ENCODE results near the gene MRPS6.

- TF ChIP-seq CTCF (IDR thresholded peaks at IDR 0.05) (no peak), EP300 (IDR thresholded peaks at IDR 0.05) (no peak)
These were observed 103.1 kb downstream of the MRPS6 start for GRCh38 chr21:34176448-34176847.
